Tibial artery (tissue), 4 donors: ENCODE data around the gene ASXL2.

Experiments
- DNase-seq, 2 donors: peaks; one replicate each; pipeline ENCODE4 v3.0.0-alpha.2; 2019
- H3K27ac ChIP-seq, 2 donors: fragments of 200-600 bp; sonication (generic) in 1 of 2; 1 replicate in 1 of 2; 2 replicates in 1 of 2; pipeline ENCODE4 v1.5.1; 2018 to 2019; ENCODE audit warnings: mild to moderate bottlenecking in 1 of 2
- H3K27me3 ChIP-seq, 2 donors: fragments of 200-600 bp; sonication (generic) in 1 of 2; one replicate each; pipeline versions ENCODE4 v1.5.1 to v1.6.0; 2016 to 2019
- H3K36me3 ChIP-seq, 3 donors: fragments of 200-600 bp; sonication (generic) in 2 of 3; one replicate each; pipeline ENCODE4 v1.5.1; 2016 to 2019; ENCODE audit warnings: mild to moderate bottlenecking in 2 of 3
- H3K4me1 ChIP-seq, 4 donors: fragments of 200-600 bp; sonication (generic) in 2 of 4; 1 replicate in 3 of 4; 2 replicates in 1 of 4; pipeline ENCODE4 v1.5.1; 2016 to 2019
- H3K4me3 ChIP-seq, 2 donors: fragments of 200-600 bp; sonication (generic) in 1 of 2; 1 replicate in 1 of 2; 2 replicates in 1 of 2; pipeline ENCODE4 v1.5.1; 2018 to 2019; ENCODE audit warnings: mild to moderate bottlenecking in 2 of 2
- H3K9me3 ChIP-seq, 3 donors: fragments of 200-600 bp; sonication (generic) in 1 of 3; one replicate each; pipeline ENCODE4 v1.5.1; 2016 to 2019
- intact Hi-C: fragments of 100-400 bp; cut with DNase I; formaldehyde crosslinking; loops from one replicate; pipeline ENCODE4 v1.15.0; 2023; ENCODE audit warnings: low total_unique reads
- TF ChIP-seq, protein P1 (sequence below), 2 experiments: fragments of 200-600 bp in 1 of 2; fragments of 450-650 bp in 1 of 2; IDR thresholded peaks; one replicate each; pipeline ENCODE4 v1.5.1; 2017 to 2019; ENCODE audit warnings: antibody characterized with exemption in 2 of 2, mild to moderate bottlenecking in 1 of 2, moderate library complexity in 1 of 2

ASXL2 gene

DNA sequence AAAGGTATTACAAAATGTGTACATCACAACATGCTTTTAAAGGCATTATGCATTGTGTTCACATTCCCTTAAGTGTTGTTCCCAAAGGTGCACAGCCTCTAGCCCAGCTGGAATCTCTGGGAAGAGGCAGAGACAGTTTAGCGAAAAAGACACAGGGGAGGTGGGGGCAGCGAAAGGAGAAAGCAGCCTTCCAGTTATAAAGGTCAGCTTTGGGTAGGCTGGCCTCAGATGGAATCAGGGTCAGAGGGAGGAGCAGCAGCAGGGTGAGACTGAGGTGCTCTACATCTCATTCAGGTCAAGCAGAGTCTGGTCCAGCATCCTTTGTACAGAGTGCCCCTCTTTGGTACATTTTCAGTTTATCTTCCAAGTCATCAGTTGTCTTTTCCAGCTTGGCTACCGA lies 68.6 kb downstream of the ASXL2 start:
- Histone ChIP-seq H3K27me3 (no peaks in the 10 kb centered on the region), H3K4me1 (no peaks in the 10 kb centered on the region), H3K27ac (no peak overlapping the region), H3K9me3 (no peaks in the 10 kb centered on the region), H3K4me3 (no peak overlapping the region), H3K36me3 (peaks cover 11 to 13% (median 12%) of the 10 kb centered on the region in 3 donors)
- intact Hi-C loops = no loop called here
- TF ChIP-seq, protein P1, sequence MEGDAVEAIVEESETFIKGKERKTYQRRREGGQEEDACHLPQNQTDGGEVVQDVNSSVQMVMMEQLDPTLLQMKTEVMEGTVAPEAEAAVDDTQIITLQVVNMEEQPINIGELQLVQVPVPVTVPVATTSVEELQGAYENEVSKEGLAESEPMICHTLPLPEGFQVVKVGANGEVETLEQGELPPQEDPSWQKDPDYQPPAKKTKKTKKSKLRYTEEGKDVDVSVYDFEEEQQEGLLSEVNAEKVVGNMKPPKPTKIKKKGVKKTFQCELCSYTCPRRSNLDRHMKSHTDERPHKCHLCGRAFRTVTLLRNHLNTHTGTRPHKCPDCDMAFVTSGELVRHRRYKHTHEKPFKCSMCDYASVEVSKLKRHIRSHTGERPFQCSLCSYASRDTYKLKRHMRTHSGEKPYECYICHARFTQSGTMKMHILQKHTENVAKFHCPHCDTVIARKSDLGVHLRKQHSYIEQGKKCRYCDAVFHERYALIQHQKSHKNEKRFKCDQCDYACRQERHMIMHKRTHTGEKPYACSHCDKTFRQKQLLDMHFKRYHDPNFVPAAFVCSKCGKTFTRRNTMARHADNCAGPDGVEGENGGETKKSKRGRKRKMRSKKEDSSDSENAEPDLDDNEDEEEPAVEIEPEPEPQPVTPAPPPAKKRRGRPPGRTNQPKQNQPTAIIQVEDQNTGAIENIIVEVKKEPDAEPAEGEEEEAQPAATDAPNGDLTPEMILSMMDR (IDR thresholded peaks at IDR 0.05) = no peak
- DNase-seq = no peak

DNA sequence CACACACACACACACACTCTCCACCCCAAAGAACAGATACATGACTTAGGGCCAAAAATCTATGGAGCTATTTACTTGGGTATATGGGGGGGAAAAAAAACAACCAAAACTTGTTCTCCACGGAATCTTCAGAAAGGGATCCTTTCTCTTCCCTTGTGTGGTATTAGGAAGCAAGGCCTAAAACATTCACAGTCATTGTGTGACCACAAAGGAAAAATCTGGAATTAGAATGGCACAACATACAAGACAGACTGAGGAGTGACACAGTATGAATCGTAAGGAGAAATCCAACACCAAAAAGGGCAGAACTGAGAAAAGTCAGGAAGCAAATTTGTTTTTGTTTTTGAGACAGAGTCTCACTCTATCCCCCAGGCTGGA lies 70.3 kb downstream of the ASXL2 start:
- H3K9me3 ChIP-seq = no peaks in the 10 kb centered on the region
- no peaks in the 10 kb centered on the region for H3K27me3 ChIP-seq
- no peak for DNase-seq
- TF ChIP-seq, protein P1 (IDR thresholded peaks at IDR 0.05) = no peak
- no peak overlapping the region for H3K27ac ChIP-seq
- H3K36me3 ChIP-seq = peaks cover 25 to 28% (median 26%) of the 10 kb centered on the region in 3 donors
- no peaks in the 10 kb centered on the region for H3K4me1 ChIP-seq
- intact Hi-C loops = no loop called here
- no peak overlapping the region for H3K4me3 ChIP-seq

DNA sequence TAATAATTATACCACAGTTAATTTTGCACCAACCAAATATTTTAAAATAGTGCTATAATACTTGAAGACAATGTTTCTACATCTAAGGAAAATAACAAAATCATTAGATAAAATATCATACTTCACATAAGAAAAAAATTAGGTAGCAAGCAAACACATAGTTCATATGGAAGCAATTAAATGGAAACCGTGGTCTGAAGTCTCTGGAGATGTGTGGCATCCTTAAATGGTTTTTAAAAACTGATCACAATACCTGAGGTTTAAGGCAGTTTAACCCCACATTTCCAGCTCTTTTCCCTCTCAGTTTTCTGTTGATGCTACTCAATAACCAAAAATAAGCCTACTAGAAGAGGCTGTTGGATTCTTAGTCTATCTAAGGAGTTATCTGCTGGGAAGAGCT lies 71.3 kb downstream of the ASXL2 start:
- intact Hi-C loops = no loop called here
- Histone ChIP-seq H3K27me3 (no peaks in the 10 kb centered on the region), H3K36me3 (peaks cover 25 to 34% (median 29%) of the 10 kb centered on the region in 3 donors), H3K4me3 (no peak overlapping the region), H3K9me3 (no peaks in the 10 kb centered on the region), H3K27ac (no peak overlapping the region), H3K4me1 (no peaks in the 10 kb centered on the region)
- DNase-seq = no peak
- TF ChIP-seq, protein P1 (IDR thresholded peaks at IDR 0.05) = no peak

DNA sequence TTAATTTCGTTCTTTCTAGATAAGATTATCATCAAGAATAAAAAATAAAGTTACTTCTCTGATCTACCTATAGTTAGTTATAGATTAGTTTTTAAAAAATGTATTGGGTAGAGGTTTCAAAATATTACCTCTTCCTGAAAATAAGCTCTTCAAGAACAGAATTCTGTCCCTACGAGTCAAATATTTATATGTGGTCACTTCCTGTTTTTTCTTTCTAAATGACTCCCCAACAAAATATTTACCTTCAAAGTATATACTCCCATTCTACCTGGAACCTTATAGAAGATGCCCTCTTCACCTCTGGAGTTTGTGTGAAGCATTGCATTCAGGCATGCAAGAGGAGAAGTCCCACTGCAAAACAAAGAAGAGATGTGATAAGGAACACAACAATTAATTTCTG lies 72.3 kb downstream of the ASXL2 start:
- no peaks in the 10 kb centered on the region for H3K27me3 ChIP-seq
- DNase-seq = no peak
- TF ChIP-seq, protein P1 (IDR thresholded peaks at IDR 0.05) = no peak
- no peak overlapping the region for H3K27ac ChIP-seq
- no peaks in the 10 kb centered on the region for H3K9me3 ChIP-seq
- no peaks in the 10 kb centered on the region for H3K4me1 ChIP-seq
- H3K4me3 ChIP-seq = no peak overlapping the region
- H3K36me3 ChIP-seq = peaks cover 25 to 34% (median 29%) of the 10 kb centered on the region in 3 donors
- intact Hi-C loops = no loop called here

DNA sequence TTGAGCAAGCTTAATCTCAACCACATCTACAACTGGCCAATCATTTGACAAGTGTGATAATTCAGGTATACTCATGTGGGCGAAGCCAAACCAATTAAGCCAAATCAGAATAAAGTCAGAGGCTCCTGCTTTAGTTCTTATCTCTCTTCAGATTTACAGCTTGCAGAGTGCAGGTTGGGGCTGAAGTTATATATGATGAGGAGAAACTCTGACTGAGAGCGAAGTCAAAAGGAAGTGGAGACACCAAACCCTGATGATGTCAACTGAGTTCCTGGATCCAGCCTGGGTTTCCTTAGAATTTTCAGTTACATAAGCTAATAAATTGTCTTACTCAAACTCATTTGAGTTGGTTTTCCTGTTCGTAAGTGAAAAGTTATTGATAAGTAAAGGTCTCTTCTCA lies 73.9 kb downstream of the ASXL2 start:
- Histone ChIP-seq H3K27ac (no peak overlapping the region), H3K4me1 (no peaks in the 10 kb centered on the region), H3K27me3 (no peaks in the 10 kb centered on the region), H3K36me3 (peaks cover 29 to 34% (median 33%) of the 10 kb centered on the region in 3 donors), H3K9me3 (no peaks in the 10 kb centered on the region), H3K4me3 (no peak overlapping the region)
- no peak for DNase-seq
- TF ChIP-seq, protein P1 (IDR thresholded peaks at IDR 0.05) = no peak
- intact Hi-C loops = no loop called here

DNA sequence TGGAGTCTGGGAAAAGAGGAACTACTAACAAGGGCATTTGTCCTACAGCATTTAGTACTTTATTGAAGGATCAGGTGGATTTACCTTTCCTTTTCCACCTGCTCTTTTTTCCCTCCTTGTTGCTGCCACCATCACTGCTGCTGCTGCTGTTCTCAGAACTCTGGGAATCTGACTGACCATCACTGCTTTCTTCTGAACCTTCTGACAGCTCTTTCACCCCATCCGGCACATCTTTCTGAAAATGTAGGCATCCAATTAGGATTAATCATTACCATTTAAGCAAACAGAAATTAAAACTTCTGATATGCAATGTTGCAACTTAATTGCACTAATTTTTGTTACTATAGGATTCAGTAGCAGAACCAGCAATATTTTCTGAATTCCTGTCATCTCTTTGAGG lies 79.0 kb downstream of the ASXL2 start:
- TF ChIP-seq, protein P1 (IDR thresholded peaks at IDR 0.05) = no peak
- H3K9me3 ChIP-seq = no peaks in the 10 kb centered on the region
- no peak for DNase-seq
- no peaks in the 10 kb centered on the region for H3K27me3 ChIP-seq
- H3K4me1 ChIP-seq = no peaks in the 10 kb centered on the region
- peaks cover 29 to 38% (median 36%) of the 10 kb centered on the region in 3 donors for H3K36me3 ChIP-seq
- no peak overlapping the region for H3K4me3 ChIP-seq
- intact Hi-C loops = no loop called here
- H3K27ac ChIP-seq = no peak overlapping the region
